CD4-positive, CD25-positive, alpha-beta regulatory T cell (primary cell): ENCODE results near the gene RNF144A. TPM values are rescaled to one million over a fixed set of nuclear protein-coding genes. Genes with fewer than 3 reads are reported as not detected.
A peak's percentile ranks its signal among the peaks of the same experiment; 100 is the strongest.

Source experiments
- ATAC-seq, 2 donors: fragments of 150-1000 bp; cut with Tn5 transposase; one replicate each; pipeline ENCODE4 v1.10.0; 2021; ENCODE audit warnings: low read depth in 2 of 2, moderate number of reproducible peaks in 2 of 2, moderate library complexity in 1 of 2
- DNase-seq, 3 donors: peaks; one replicate each; pipeline versions ENCODE4 v3.0.0 to v3.0.0-alpha.2; 2012 to 2022; ENCODE audit warnings: mixed read lengths in 1 of 3
- H3K27ac ChIP-seq: one replicate; pipeline ENCODE4 v1.7.0; 2013; ENCODE audit warnings: mild to moderate bottlenecking, low read length; ENCODE audit not compliant: insufficient read depth, poor library complexity, severe bottlenecking
- H3K27me3 ChIP-seq: one replicate; pipeline ENCODE4 v1.7.0; 2013; ENCODE audit warnings: low read length; ENCODE audit not compliant: control insufficient read depth, insufficient read depth
- H3K36me3 ChIP-seq: one replicate; pipeline ENCODE4 v1.7.0; 2013; ENCODE audit warnings: mild to moderate bottlenecking, low read length, moderate library complexity; ENCODE audit not compliant: control insufficient read depth, insufficient read depth
- H3K4me1 ChIP-seq: 2 replicates; pipeline ENCODE4 v1.7.0; 2013; ENCODE audit warnings: mild to moderate bottlenecking, low read length; ENCODE audit not compliant: insufficient read depth, control insufficient read depth, poor library complexity, severe bottlenecking
- H3K4me3 ChIP-seq: one replicate; pipeline ENCODE4 v1.7.0; 2013; ENCODE audit warnings: low read depth, mild to moderate bottlenecking, low read length, moderate library complexity
- H3K9me3 ChIP-seq, 2 experiments: 1 replicate in 1 of 2; 2 replicates in 1 of 2; pipeline ENCODE4 v1.7.0; 2013; ENCODE audit warnings: low read length in 2 of 2, mild to moderate bottlenecking in 1 of 2, moderate library complexity in 1 of 2; ENCODE audit not compliant: control insufficient read depth in 2 of 2
- H3K27ac Mint-ChIP-seq, 3 donors: one replicate each; pipeline ENCODE4 v1.8.0; 2020 to 2022; ENCODE audit warnings: mild to moderate bottlenecking in 3 of 3, mixed read lengths in 3 of 3, moderate library complexity in 2 of 3
- H3K27me3 Mint-ChIP-seq: one replicate; pipeline ENCODE4 v1.8.0; 2022; ENCODE audit warnings: mild to moderate bottlenecking, mixed read lengths
- H3K36me3 Mint-ChIP-seq: one replicate; pipeline ENCODE4 v1.8.0; 2020; ENCODE audit warnings: mixed read lengths
- H3K4me1 Mint-ChIP-seq, 4 donors: one replicate each; pipeline ENCODE4 v1.8.0; 2020 to 2022; ENCODE audit warnings: mixed read lengths in 4 of 4, mild to moderate bottlenecking in 1 of 4
- H3K4me3 Mint-ChIP-seq, 4 donors: one replicate each; pipeline ENCODE4 v1.8.0; 2020 to 2022; ENCODE audit warnings: mild to moderate bottlenecking in 4 of 4, mixed read lengths in 4 of 4, moderate library complexity in 3 of 4
- H3K9me3 Mint-ChIP-seq, 7 donors: one replicate each; pipeline ENCODE4 v1.8.0; 2020 to 2022; ENCODE audit warnings: mixed read lengths in 7 of 7, mild to moderate bottlenecking in 3 of 7, moderate library complexity in 2 of 7
- polyA plus RNA-seq, 4 donors: library from polyadenylated mRNA; unstranded; fragments of 300-500 nt; fragmentation: Illumina TruSeq; gene quantifications; one replicate each; pipeline ENCODE4 v1.2.3, GENCODE V29; 2021
- total RNA-seq: library from RNA; stranded (reverse); gene quantifications from one replicate; pipeline ENCODE4 v1.2.3, GENCODE V29; 2022

RNF144A gene
- total and polyA plus RNA-seq, 5 donors from 2014 or later, result 4.8 to 11.4 (median 8.3) TPM

GRCh38 chr2:6909431-6910385, 7.5 kb upstream of the RNF144A start:
- no peaks in the 10 kb centered on the region for H3K36me3 Mint-ChIP-seq
- H3K27ac Mint-ChIP-seq, result peak overlapping the region; percentile 84 to 100 (median 93)
- H3K9me3 Mint-ChIP-seq, result peaks cover 0 to 3% (median 0%) of the 10 kb centered on the region in 7 donors
- H3K27me3 Mint-ChIP-seq, result peaks cover 52% of the 10 kb centered on the region
- peaks cover 34 to 86% (median 70%) of the 10 kb centered on the region in 4 donors for H3K4me1 Mint-ChIP-seq
- Histone ChIP-seq H3K27me3 (peaks cover 22% of the 10 kb centered on the region), H3K27ac (peak overlapping the region; percentile 57), H3K9me3 (no peaks in the 10 kb centered on the region), H3K4me1 (peaks cover 59% of the 10 kb centered on the region), H3K36me3 (no peaks in the 10 kb centered on the region), H3K4me3 (peak overlapping the region; percentile 75)
- ATAC-seq (peak; percentile 81 to 82), DNase-seq (peak in 2 of 3 donors; percentile 77 to 85)
- peak overlapping the region; percentile 56 to 84 (median 73) for H3K4me3 Mint-ChIP-seq

DNA sequence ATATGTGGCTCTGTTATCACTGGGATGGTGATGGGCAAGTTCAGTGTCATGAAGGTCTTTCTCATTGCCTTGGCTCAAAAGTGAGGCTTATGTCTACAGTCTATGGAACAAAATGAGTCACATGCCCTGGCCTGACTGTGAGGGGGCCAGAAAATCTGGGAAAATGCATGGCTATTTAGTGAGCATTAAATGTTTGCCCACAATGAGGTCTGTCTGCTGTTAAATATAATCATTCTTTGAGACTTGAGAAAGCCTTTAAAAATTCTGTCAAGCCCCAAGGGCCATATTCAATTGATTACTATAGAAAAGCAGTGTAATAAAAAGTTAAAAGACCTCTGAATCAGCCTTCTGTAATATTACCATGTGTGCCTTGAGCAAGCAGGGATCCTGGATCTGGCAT, 5.5 kb upstream of the RNF144A start:
- H3K27ac Mint-ChIP-seq, result peak overlapping the region; percentile 84 to 100 (median 86)
- H3K27ac ChIP-seq, result peak overlapping the region; percentile 47
- H3K4me1 ChIP-seq, result peaks cover 66% of the 10 kb centered on the region
- H3K36me3 ChIP-seq, result no peaks in the 10 kb centered on the region
- peak overlapping the region; percentile 22 for H3K4me3 ChIP-seq
- peaks cover 25% of the 10 kb centered on the region for H3K27me3 ChIP-seq
- DNase-seq (no peak), ATAC-seq (no peak)
- no peaks in the 10 kb centered on the region for H3K9me3 ChIP-seq
- peaks cover 40 to 94% (median 69%) of the 10 kb centered on the region in 4 donors for H3K4me1 Mint-ChIP-seq
- H3K4me3 Mint-ChIP-seq, result peak overlapping the region in 2 of 4 donors; percentile 16 to 64
- no peaks in the 10 kb centered on the region for H3K36me3 Mint-ChIP-seq
- peaks cover 0 to 1% (median 0%) of the 10 kb centered on the region in 7 donors for H3K9me3 Mint-ChIP-seq
- H3K27me3 Mint-ChIP-seq, result peaks cover 72% of the 10 kb centered on the region

DNA sequence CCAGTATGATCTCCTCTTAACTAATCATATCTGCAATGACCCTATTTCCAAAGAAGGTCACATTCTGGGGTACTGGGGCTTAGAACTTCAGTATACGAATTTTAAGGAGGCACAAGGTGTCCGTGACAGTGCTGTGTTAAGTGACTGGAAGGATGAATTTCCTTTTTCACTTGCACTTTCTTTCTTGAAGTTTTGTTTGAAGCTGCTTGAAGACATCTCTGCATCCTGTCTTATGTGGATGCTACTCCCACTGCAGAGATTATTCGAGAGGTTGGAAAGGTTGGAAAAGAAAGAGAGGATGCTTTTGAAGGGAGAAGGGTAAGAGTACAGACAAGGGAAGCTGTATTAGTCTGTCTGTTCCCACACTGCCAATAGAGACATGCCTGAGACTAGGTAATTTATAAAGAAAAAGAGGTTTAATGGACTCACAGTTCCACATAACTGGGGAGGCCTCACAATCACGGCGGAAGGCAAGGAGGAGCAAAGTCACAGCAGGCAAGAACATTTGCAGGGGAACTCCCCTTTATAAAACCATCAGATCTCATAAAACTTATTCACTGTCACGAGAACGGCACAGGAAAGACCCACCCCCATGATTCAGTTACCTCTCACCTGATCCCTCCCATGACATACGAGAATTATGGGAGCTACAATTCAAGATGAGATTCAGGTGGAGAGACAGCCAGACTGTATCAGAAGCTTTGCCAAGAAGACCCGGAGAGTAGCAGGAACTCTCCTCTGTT, 3.6 kb upstream of the RNF144A start:
- ATAC-seq (peak; percentile 29 to 32), DNase-seq (peak; percentile 20 to 53 (median 48))
- H3K36me3 ChIP-seq, result no peaks in the 10 kb centered on the region
- H3K4me3 Mint-ChIP-seq, result peak overlapping the region; percentile 70 to 82 (median 72)
- peak overlapping the region; percentile 81 to 96 (median 83) for H3K27ac Mint-ChIP-seq
- H3K27ac ChIP-seq, result peak overlapping the region; percentile 73
- H3K27me3 Mint-ChIP-seq, result peaks cover 68% of the 10 kb centered on the region
- peaks cover 12% of the 10 kb centered on the region for H3K27me3 ChIP-seq
- H3K4me1 Mint-ChIP-seq, result peaks cover 36 to 78% (median 51%) of the 10 kb centered on the region in 4 donors
- peaks cover 0 to 1% (median 0%) of the 10 kb centered on the region in 7 donors for H3K9me3 Mint-ChIP-seq
- no peaks in the 10 kb centered on the region for H3K9me3 ChIP-seq
- H3K36me3 Mint-ChIP-seq, result no peaks in the 10 kb centered on the region
- H3K4me3 ChIP-seq, result peak overlapping the region; percentile 45
- peaks cover 65% of the 10 kb centered on the region for H3K4me1 ChIP-seq

GRCh38 chr2:6914828-6915227, 2.4 kb upstream of the RNF144A start:
- Histone ChIP-seq H3K9me3 (no peaks in the 10 kb centered on the region), H3K4me3 (no peak overlapping the region), H3K27ac (peak overlapping the region; percentile 9), H3K27me3 (peaks cover 15% of the 10 kb centered on the region), H3K4me1 (peaks cover 53% of the 10 kb centered on the region), H3K36me3 (no peaks in the 10 kb centered on the region)
- Mint-ChIP-seq H3K27me3 (peaks cover 67% of the 10 kb centered on the region), H3K36me3 (no peaks in the 10 kb centered on the region), H3K27ac (peak overlapping the region; percentile 52 to 80 (median 76)), H3K4me3 (peak overlapping the region in 1 of 4 donors; percentile 70), H3K9me3 (peaks cover 0 to 1% (median 0%) of the 10 kb centered on the region in 7 donors), H3K4me1 (peaks cover 23 to 78% (median 43%) of the 10 kb centered on the region in 4 donors)
- ATAC-seq (no peak), DNase-seq (no peak)

- Mint-ChIP-seq H3K4me1 (peaks cover 20 to 78% (median 39%) of the 10 kb centered on the region in 4 donors), H3K4me3 (peak overlapping the region in 3 of 4 donors; percentile 18 to 72 (median 70)), H3K27me3 (peaks cover 63% of the 10 kb centered on the region), H3K9me3 (peaks cover 0 to 1% (median 0%) of the 10 kb centered on the region in 7 donors), H3K36me3 (no peaks in the 10 kb centered on the region), H3K27ac (peak overlapping the region in 2 of 3 donors; percentile 52 to 76)
- Histone ChIP-seq H3K27ac (no peak overlapping the region), H3K36me3 (no peaks in the 10 kb centered on the region), H3K4me1 (peaks cover 47% of the 10 kb centered on the region), H3K4me3 (no peak overlapping the region), H3K9me3 (no peaks in the 10 kb centered on the region), H3K27me3 (peaks cover 17% of the 10 kb centered on the region)
- DNase-seq (no peak), ATAC-seq (no peak)
These were observed 1.8 kb upstream of the RNF144A start for GRCh38 chr2:6915399-6915798.

- peaks cover 39% of the 10 kb centered on the region for H3K4me1 ChIP-seq
- no peak overlapping the region for H3K27ac ChIP-seq
- DNase-seq (no peak), ATAC-seq (no peak)
- Mint-ChIP-seq H3K4me3 (peak overlapping the region; percentile 58 to 75 (median 72)), H3K4me1 (peaks cover 20 to 77% (median 34%) of the 10 kb centered on the region in 4 donors), H3K9me3 (peaks cover 0 to 1% (median 0%) of the 10 kb centered on the region in 7 donors), H3K36me3 (no peaks in the 10 kb centered on the region), H3K27me3 (peaks cover 65% of the 10 kb centered on the region), H3K27ac (no peak overlapping the region)
- H3K4me3 ChIP-seq, result no peak overlapping the region
- peaks cover 15% of the 10 kb centered on the region for H3K27me3 ChIP-seq
- no peaks in the 10 kb centered on the region for H3K36me3 ChIP-seq
- H3K9me3 ChIP-seq, result no peaks in the 10 kb centered on the region
These were observed 988 bp upstream of the RNF144A start for GRCh38 chr2:6916224-6916623.

DNA sequence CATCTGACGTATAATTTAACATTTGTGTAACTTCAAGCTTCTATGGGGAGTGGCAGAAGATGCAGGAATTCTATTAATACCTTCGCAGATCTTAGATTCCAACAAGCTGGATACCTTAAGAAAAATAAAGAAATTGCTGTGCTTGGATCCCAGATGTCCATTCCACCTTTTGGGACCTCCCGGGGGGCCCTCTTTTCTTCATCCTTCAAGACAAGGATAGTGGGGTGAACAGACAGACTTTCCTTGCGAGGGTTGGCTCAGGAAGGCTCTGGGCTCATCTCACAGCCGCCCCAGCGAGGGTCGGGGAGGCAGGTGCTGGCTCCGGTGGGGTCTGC, 509 bp upstream of the RNF144A start:
- Mint-ChIP-seq H3K4me1 (peaks cover 20 to 77% (median 34%) of the 10 kb centered on the region in 4 donors), H3K36me3 (no peaks in the 10 kb centered on the region), H3K9me3 (no peaks in the 10 kb centered on the region), H3K4me3 (peak overlapping the region; percentile 58 to 75 (median 72)), H3K27me3 (peaks cover 65% of the 10 kb centered on the region), H3K27ac (peak overlapping the region in 1 of 3 donors; percentile 88)
- Histone ChIP-seq H3K27me3 (peaks cover 12% of the 10 kb centered on the region), H3K4me3 (no peak overlapping the region), H3K27ac (no peak overlapping the region), H3K36me3 (no peaks in the 10 kb centered on the region), H3K4me1 (peaks cover 34% of the 10 kb centered on the region), H3K9me3 (no peaks in the 10 kb centered on the region)
- ATAC-seq, result no peak
- DNase-seq, result no peak
